ENCODE data around the gene PRIMA1.

The PRIMA1 gene

GRCh38 chr14:93728651-93729016, 59.7 kb downstream of the PRIMA1 start:
- DNase-seq = no peak

- DNase-seq = no peak
Measured at GRCh38 chr14:93727917-93728650, 60.2 kb downstream of the PRIMA1 start.

GRCh38 chr14:93727039-93727740, 61.1 kb downstream of the PRIMA1 start:
- DNase-seq = no peak

- no peak for DNase-seq
Measured at GRCh38 chr14:93725993-93726392, 62.3 kb downstream of the PRIMA1 start.

- no peak for DNase-seq
Measured at GRCh38 chr14:93725002-93725582, 63.2 kb downstream of the PRIMA1 start.

- no peak for DNase-seq
Measured at GRCh38 chr14:93723001-93723400, 65.3 kb downstream of the PRIMA1 start.

GRCh38 chr14:93720981-93721483, 67.3 kb downstream of the PRIMA1 start:
- no peak for DNase-seq

- no peak for DNase-seq
Measured at GRCh38 chr14:93720076-93720815, 68.0 kb downstream of the PRIMA1 start.

GRCh38 chr14:93719256-93719655, 69.0 kb downstream of the PRIMA1 start:
- no peak for DNase-seq

- DNase-seq = no peak
Measured at GRCh38 chr14:93717668-93718320, 70.5 kb downstream of the PRIMA1 start.

- DNase-seq = no peak
Measured at GRCh38 chr14:93716746-93717667, 71.3 kb downstream of the PRIMA1 start.

- no peak for DNase-seq
Measured at GRCh38 chr14:93716002-93716745, 72.1 kb downstream of the PRIMA1 start.

- no peak for DNase-seq
Measured at GRCh38 chr14:93715279-93715927, 72.9 kb downstream of the PRIMA1 start.

- no peak for DNase-seq
Measured at GRCh38 chr14:93714605-93715004, 73.7 kb downstream of the PRIMA1 start.

- no peak for DNase-seq
Measured at GRCh38 chr14:93713726-93714405, 74.4 kb downstream of the PRIMA1 start.

GRCh38 chr14:93712838-93713724, 75.2 kb downstream of the PRIMA1 start:
- DNase-seq = no peak

- no peak for DNase-seq
Measured at GRCh38 chr14:93712079-93712837, 76.0 kb downstream of the PRIMA1 start.

GRCh38 chr14:93709249-93709648, 79.0 kb downstream of the PRIMA1 start:
- no peak for DNase-seq
